Stimulated activated naive CD8-positive, alpha-beta T cell treated with anti-CD3 and anti-CD28 coated beads, Interleukin-15, Interleukin-2, amounts not matched to agents 100 ng/mL and 50 ng/mL, for 24 hours (primary cell): ENCODE results near the gene ZNF260.
"Not testable (repeated sequence)": the region's sequence is repeated elsewhere in the genome, so short reads cannot be mapped to it uniquely, and the experiment has no call there.

ENCODE experiments used
- H3K27ac Mint-ChIP-seq: one replicate; pipeline ENCODE4 v1.8.0; 2021; ENCODE audit warnings: mild to moderate bottlenecking, mixed read lengths
- H3K27me3 Mint-ChIP-seq: one replicate; pipeline ENCODE4 v1.8.0; 2021; ENCODE audit warnings: mixed read lengths
- H3K36me3 Mint-ChIP-seq: one replicate; pipeline ENCODE4 v1.8.0; 2021; ENCODE audit warnings: low read depth, mixed read lengths
- H3K4me1 Mint-ChIP-seq: one replicate; pipeline ENCODE4 v1.8.0; 2021; ENCODE audit warnings: low read depth, mixed read lengths
- H3K4me3 Mint-ChIP-seq: one replicate; pipeline ENCODE4 v1.8.0; 2021; ENCODE audit warnings: mild to moderate bottlenecking, mixed read lengths
- H3K9me3 Mint-ChIP-seq: one replicate; pipeline ENCODE4 v1.8.0; 2021; ENCODE audit warnings: mixed read lengths

Gene ZNF260

GRCh38 chr19:36514012-36514612 is 14.0 kb downstream of the ZNF260 start:
- peaks cover 44% of the 10 kb centered on the region for H3K9me3 Mint-ChIP-seq
- H3K4me3 Mint-ChIP-seq: no peak overlapping the region
- H3K36me3 Mint-ChIP-seq: peaks cover 78% of the 10 kb centered on the region
- H3K27ac Mint-ChIP-seq: no peak overlapping the region
- no peaks in the 10 kb centered on the region for H3K4me1 Mint-ChIP-seq
- H3K27me3 Mint-ChIP-seq: no peaks in the 10 kb centered on the region

GRCh38 chr19:36508325-36508724 is 19.7 kb downstream of the ZNF260 start:
- no peaks in the 10 kb centered on the region for H3K4me1 Mint-ChIP-seq
- peaks cover 31% of the 10 kb centered on the region for H3K36me3 Mint-ChIP-seq
- H3K27ac Mint-ChIP-seq: no peak overlapping the region
- H3K9me3 Mint-ChIP-seq: peaks cover 8% of the 10 kb centered on the region
- H3K27me3 Mint-ChIP-seq: no peaks in the 10 kb centered on the region
- H3K4me3 Mint-ChIP-seq: no peak overlapping the region

- no peaks in the 10 kb centered on the region for H3K4me1 Mint-ChIP-seq
- H3K9me3 Mint-ChIP-seq: peaks cover 26% of the 10 kb centered on the region
Observed at GRCh38 chr19:36501973-36502372, 26.1 kb downstream of the ZNF260 start.

GRCh38 chr19:36497001-36497400 is 31.1 kb downstream of the ZNF260 start:
- Mint-ChIP-seq H3K4me1 (no peaks in the 10 kb centered on the region), H3K36me3 (peaks cover 16% of the 10 kb centered on the region), H3K9me3 (peaks cover 18% of the 10 kb centered on the region), H3K27ac (no peak overlapping the region), H3K4me3 (no peak overlapping the region), H3K27me3 (no peaks in the 10 kb centered on the region)

More at GRCh38 chr19:36501973-36502372, 26.1 kb downstream of the ZNF260 start:
- Mint-ChIP-seq H3K27ac (no peak overlapping the region), H3K4me3 (no peak overlapping the region), H3K36me3 (peaks cover 20% of the 10 kb centered on the region), H3K27me3 (no peaks in the 10 kb centered on the region)

- H3K27me3 Mint-ChIP-seq, H3K4me3 Mint-ChIP-seq, H3K27ac Mint-ChIP-seq: not testable (repeated sequence)
- H3K4me1 Mint-ChIP-seq: peaks cover 25% of the 10 kb centered on the region
- H3K9me3 Mint-ChIP-seq: peaks cover 10% of the 10 kb centered on the region
- peaks cover 12% of the 10 kb centered on the region for H3K36me3 Mint-ChIP-seq
Observed at GRCh38 chr19:36492689-36493453, 35.2 kb downstream of the ZNF260 start.

- not testable (repeated sequence) for H3K9me3 Mint-ChIP-seq, H3K4me3 Mint-ChIP-seq, H3K27ac Mint-ChIP-seq, H3K27me3 Mint-ChIP-seq
- H3K36me3 Mint-ChIP-seq: peaks cover 28% of the 10 kb centered on the region
- peaks cover 32% of the 10 kb centered on the region for H3K4me1 Mint-ChIP-seq
Observed at GRCh38 chr19:36490846-36491245, 37.2 kb downstream of the ZNF260 start.

GRCh38 chr19:36489920-36490415 is 38.1 kb downstream of the ZNF260 start:
- Mint-ChIP-seq H3K27ac (peak overlapping the region; percentile 100), H3K4me3 (peak overlapping the region; percentile 99), H3K36me3 (peaks cover 32% of the 10 kb centered on the region), H3K9me3 (peaks cover 10% of the 10 kb centered on the region), H3K27me3 (no peaks in the 10 kb centered on the region), H3K4me1 (peaks cover 32% of the 10 kb centered on the region)

- H3K36me3 Mint-ChIP-seq: peaks cover 38% of the 10 kb centered on the region
- H3K27ac Mint-ChIP-seq: peak within 1 kb of the TSS; percentile 100
Observed at GRCh38 chr19:36489118-36489919, 38.8 kb downstream of the ZNF260 start, which contains the start of gene ZNF566. Gene ZNF566, minus strand, starts transcription at chr19:36489561. Its CDS starts 13,004 bp downstream, at chr19:36476557.

GRCh38 chr19:36488846-36489117 is 39.3 kb downstream of the ZNF260 start:
- Mint-ChIP-seq H3K9me3 (peaks cover 10% of the 10 kb centered on the region), H3K36me3 (peaks cover 42% of the 10 kb centered on the region), H3K27ac (peak overlapping the region; percentile 100), H3K4me3 (peak overlapping the region; percentile 99), H3K4me1 (peaks cover 32% of the 10 kb centered on the region), H3K27me3 (no peaks in the 10 kb centered on the region)

More at GRCh38 chr19:36489118-36489919, 38.8 kb downstream of the ZNF260 start, which contains the start of gene ZNF566:
- Mint-ChIP-seq H3K4me1 (peaks cover 32% of the 10 kb centered on the region), H3K27me3 (no peaks in the 10 kb centered on the region), H3K9me3 (peaks cover 10% of the 10 kb centered on the region), H3K4me3 (peak within 1 kb of the TSS; percentile 99)

GRCh38 chr19:36488118-36488845 is 39.8 kb downstream of the ZNF260 start:
- Mint-ChIP-seq H3K4me3 (peak overlapping the region; percentile 99), H3K36me3 (peaks cover 47% of the 10 kb centered on the region), H3K27me3 (no peaks in the 10 kb centered on the region), H3K9me3 (peaks cover 11% of the 10 kb centered on the region), H3K27ac (peak overlapping the region; percentile 100), H3K4me1 (peaks cover 32% of the 10 kb centered on the region)

GRCh38 chr19:36483653-36484052 is 44.4 kb downstream of the ZNF260 start:
- Mint-ChIP-seq H3K9me3 (peaks cover 23% of the 10 kb centered on the region), H3K36me3 (peaks cover 76% of the 10 kb centered on the region), H3K27me3 (no peaks in the 10 kb centered on the region), H3K4me3 (no peak overlapping the region), H3K27ac (no peak overlapping the region), H3K4me1 (peaks cover 15% of the 10 kb centered on the region)

- Mint-ChIP-seq H3K27me3 (no peaks in the 10 kb centered on the region), H3K27ac (no peak overlapping the region), H3K36me3 (peaks cover 83% of the 10 kb centered on the region), H3K9me3 (peaks cover 29% of the 10 kb centered on the region), H3K4me1 (peaks cover 8% of the 10 kb centered on the region), H3K4me3 (no peak overlapping the region)
Observed at GRCh38 chr19:36482876-36483275, 45.2 kb downstream of the ZNF260 start.
